ENCODE data around the gene GNB3.

Gene GNB3

GRCh38 chr12:6840761-6841515 lies at the start of gene GNB3:
Gene GNB3 (plus strand): TSS chr12:6840925. CDS start chr12:6841288, 363 bp downstream.
- DNase-seq (ENCODE audit: low read depth, low spot score) = no peak

DNA sequence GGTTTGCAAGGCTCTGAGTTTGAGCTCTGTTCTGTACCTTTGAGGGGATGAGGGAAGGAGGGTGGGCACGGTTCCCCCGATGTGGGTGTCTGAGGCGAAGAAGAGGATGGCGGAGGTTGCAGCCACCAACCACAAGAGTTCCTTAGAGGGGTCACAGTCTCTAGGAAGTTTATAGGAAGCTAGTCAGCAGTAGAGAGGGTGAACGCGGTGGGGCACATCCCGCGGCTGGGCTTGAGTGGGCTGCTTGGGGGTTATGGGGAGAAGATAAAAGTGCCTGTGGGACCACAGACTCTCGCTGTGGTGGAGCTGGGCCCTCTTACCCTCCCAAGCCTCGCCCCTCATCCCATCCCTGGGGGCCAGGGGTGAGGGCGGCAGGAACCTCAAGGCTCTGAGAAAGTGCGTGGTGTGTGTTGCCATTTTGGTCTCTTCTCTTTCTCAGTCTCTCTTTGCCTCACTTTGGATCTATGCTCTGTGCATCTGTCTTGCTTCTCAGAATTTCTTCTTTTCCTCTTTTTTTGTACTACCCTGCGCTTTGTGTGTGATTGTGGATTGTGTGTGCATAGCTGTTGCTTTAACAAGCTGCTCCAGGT lies 48.7 kb upstream of the GNB3 start:
- DNase-seq (ENCODE audit: low read depth, low spot score) = no peak

DNA sequence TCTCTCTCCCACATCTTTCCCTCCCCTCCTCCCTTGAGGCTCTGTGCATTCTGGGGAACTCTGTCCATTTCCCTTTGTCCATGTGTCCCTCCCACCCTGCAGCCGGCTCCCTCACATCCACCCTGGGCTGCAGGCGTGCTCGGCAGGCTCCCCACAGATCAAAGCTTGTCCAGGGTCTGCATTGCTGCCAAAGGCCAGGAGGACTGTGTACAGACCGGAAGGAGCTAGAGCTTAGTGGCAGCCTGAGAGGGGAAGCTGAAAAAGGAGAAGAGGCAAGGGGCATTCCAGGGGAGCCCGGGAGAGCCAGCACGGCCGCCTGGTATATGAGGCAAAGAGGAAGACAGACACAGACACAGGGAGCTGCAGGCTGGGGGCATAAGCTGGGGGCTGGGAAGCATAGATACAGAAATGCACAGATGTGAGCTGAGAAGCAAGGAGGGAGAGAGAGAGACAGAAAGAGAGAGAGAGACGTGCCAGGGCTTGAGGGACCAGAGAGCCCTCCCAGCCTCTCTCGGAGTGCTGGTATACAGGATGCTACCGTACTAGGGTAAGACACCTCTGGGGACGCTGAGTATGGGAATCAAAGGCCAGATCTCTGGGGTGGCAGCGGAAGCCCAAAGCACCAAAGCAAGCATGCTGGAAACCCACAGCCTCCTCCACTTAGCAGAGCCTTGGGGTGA lies 48.1 kb upstream of the GNB3 start:
- no peak for DNase-seq (ENCODE audit: low read depth, low spot score)

DNA sequence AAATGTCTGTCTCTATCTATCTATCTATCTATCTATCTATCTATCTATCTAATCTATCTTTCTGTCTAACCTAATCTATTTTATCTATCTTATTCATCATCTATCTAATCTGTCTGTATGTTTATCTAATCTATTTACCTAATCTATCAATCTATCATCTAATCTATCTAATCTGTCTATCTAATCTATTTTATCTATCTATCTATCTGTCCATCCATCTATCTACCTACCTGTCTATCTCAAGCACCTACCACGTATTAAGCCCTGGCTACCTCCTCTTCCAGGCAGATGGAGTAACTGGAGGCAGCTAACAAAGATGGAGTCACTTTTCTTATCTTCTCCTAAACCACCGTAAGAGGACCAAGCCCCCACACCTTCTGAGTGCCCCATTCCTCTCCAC lies 45.6 kb upstream of the GNB3 start:
- DNase-seq (ENCODE audit: low read depth, low spot score) = no peak

DNA sequence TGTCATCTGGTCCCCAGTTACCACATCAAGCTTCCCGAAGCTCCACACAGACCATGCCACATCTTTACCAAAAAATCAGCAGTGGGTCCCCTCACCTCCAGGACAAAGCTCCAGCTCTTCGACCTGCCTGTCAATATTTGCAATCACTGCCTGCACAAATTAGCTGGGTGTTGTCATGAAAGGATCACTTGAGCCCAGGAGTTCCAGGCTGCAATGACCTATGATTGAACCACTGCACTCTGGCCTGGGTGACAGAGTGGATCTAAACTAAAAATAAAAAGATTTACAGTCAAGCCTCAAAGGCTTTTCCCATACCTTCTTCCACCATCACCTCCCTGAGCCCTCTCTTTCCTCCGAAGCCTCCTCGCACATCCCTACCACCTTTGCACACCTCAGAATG lies 44.1 kb upstream of the GNB3 start:
- no peak for DNase-seq (ENCODE audit: low read depth, low spot score)

GRCh38 chr12:6799147-6799546 lies 41.6 kb upstream of the GNB3 start:
- DNase-seq (ENCODE audit: low read depth, low spot score) = no peak

GRCh38 chr12:6807170-6807569 lies 33.6 kb upstream of the GNB3 start:
- DNase-seq (ENCODE audit: low read depth, low spot score) = no peak

- no peak for DNase-seq (ENCODE audit: low read depth, low spot score)
These were observed 31.7 kb upstream of the GNB3 start for GRCh38 chr12:6809056-6809455.

DNA sequence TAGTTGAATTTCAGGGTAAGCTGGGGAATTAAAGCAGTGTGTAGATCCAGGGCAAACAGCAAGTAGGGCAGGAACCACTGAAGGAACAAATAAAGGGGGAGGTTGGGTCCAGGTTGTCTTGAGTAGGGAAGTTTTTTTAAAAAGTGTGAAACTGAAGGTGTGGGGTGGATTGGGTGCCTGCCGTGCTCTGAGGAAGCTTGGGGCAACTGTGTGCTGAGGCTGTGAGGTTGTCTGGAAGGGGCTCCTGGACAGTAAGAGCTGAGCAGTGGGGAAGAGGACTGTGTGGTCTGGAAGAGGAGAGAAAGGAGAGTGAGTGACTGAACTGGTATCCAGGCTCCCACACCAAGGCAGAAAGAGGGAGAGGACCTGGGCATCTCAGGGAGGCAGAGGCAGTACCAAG lies 30.0 kb upstream of the GNB3 start:
- no peak for DNase-seq (ENCODE audit: low read depth, low spot score)

DNA sequence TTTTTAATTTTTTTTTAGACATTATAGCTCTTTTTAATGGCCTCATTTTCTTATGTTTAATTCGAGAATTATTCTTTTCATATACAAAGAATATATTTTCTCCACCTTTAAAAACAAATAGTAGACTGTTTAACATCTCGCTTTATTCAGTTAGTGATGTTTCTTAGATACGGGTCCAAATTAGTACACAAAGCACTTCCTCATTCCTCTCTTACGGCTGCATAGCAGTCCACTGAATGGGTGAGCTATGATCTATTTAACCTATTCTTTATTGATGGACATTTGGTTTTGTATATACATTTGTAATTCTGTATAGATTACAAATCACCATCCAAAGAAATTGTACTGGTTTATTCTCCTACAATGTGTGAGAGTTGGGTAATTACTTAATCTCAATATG lies 27.4 kb upstream of the GNB3 start:
- no peak for DNase-seq (ENCODE audit: low read depth, low spot score)

- DNase-seq (ENCODE audit: low read depth, low spot score) = no peak
These were observed 24.1 kb upstream of the GNB3 start for GRCh38 chr12:6816598-6816997.

GRCh38 chr12:6817098-6817497 lies 23.6 kb upstream of the GNB3 start:
- DNase-seq (ENCODE audit: low read depth, low spot score) = no peak

GRCh38 chr12:6817662-6818157 lies 23.0 kb upstream of the GNB3 start:
- DNase-seq (ENCODE audit: low read depth, low spot score) = no peak

- DNase-seq (ENCODE audit: low read depth, low spot score) = no peak
These were observed 22.5 kb upstream of the GNB3 start for GRCh38 chr12:6818222-6818621.

DNA sequence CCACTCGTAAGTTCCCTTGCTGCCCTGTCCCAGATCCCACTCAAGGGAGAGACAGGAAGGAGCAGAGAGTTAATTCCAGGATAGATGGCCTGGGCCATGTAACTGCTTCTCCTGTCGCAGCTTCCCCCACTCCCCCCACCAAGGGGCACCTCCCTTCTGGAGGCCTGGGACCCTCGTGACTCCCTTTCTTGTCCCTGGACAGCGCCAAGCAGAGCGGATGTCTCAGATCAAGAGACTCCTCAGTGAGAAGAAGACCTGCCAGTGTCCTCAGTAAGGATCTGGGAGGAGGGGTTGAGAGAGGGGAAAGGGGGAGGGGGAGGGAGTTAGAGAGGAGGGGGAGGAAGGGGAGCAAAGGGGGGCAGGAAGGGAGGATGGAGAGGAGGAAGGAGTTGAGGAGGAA lies 22.1 kb upstream of the GNB3 start:
- DNase-seq (ENCODE audit: low read depth, low spot score) = no peak

- no peak for DNase-seq (ENCODE audit: low read depth, low spot score)
These were observed 21.4 kb upstream of the GNB3 start for GRCh38 chr12:6819106-6820030.

DNA sequence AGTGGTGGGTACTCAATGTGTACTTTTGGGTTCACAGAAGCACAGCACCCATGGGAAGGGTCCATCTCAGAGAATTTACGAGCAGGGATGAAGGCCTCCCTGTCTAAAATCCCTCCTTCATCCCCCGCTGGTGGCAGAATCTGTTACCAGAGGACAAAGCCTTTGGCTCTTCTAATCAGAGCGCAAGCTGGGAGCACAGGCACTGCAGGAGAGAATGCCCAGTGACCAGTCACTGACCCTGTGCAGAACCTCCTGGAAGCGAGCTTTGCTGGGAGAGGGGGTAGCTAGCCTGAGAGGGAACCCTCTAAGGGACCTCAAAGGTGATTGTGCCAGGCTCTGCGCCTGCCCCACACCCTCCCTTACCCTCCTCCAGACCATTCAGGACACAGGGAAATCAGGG lies 20.6 kb upstream of the GNB3 start:
- DNase-seq (ENCODE audit: low read depth, low spot score) = no peak

- DNase-seq (ENCODE audit: low read depth, low spot score) = no peak
These were observed 18.9 kb upstream of the GNB3 start, which contains the start of gene GPR162 for GRCh38 chr12:6821591-6822425. Gene GPR162 (plus strand): TSS chr12:6821821. CDS start chr12:6823899, 2,078 bp downstream.

DNA sequence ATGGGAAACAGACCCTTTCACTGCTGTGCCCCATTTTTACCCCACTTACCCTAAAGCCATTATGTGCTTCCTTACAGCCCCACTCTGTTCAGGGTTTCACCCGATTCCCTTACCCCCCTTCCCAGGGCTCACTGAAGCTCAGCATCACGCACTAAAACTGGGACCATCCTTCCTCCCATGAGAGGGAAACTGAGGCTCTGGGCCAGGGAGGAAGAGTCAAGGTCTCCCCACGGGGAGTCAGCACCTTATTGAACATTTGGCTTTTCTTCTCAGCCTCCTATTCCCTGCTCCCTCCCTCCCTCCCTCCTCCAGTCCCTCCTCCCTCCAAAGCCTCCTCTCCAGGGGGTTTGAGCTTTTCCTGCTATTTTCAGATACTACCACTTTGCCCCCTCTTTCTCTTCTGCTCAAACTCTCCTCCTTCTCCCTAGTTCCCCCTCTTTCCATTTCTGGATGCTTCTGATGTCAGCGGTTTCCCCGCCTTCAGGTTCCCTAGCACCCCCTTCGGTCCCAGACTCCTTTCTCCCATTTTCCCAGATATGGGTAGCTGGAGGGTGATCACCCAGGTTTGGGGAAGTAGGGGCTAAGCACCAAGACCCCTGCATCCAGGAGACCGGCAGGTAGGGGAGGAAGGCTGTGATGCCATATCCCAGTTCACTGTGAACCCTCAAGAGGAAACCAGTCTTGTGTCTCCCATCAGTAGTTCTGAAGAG lies 18.1 kb upstream of the GNB3 start:
- no peak for DNase-seq (ENCODE audit: low read depth, low spot score)
